ENCODE measurements around the gene TNNT3.

- no peak for TF ChIP-seq BHLHE40 (IDR thresholded peaks at IDR 0.05; ENCODE audit: borderline replicate concordance)
- no peak for TF ChIP-seq ZNF384 (IDR thresholded peaks at IDR 0.05)
- TF ChIP-seq SP1 (IDR thresholded peaks at IDR 0.05), result no peak
- no peak for TF ChIP-seq FOXM1 (IDR thresholded peaks at IDR 0.05; ENCODE audit: borderline replicate concordance)
- TF ChIP-seq L3MBTL2 (conservative IDR thresholded peaks at IDR 0.05), result no peak
- TF ChIP-seq ARNT (IDR thresholded peaks at IDR 0.05), result no peak
- TF ChIP-seq FOXA1 (IDR thresholded peaks at IDR 0.05), result no peak
- no peak for TF ChIP-seq SUZ12 (IDR thresholded peaks at IDR 0.05)
- TF ChIP-seq FOXK2 (IDR thresholded peaks at IDR 0.05), result no peak
- no peak for TF ChIP-seq TARDBP (IDR thresholded peaks at IDR 0.05)
- TF ChIP-seq NFRKB (IDR thresholded peaks at IDR 0.05), result no peak
- no peak for TF ChIP-seq PKNOX1 (IDR thresholded peaks at IDR 0.05)
- TF ChIP-seq CTBP1 (IDR thresholded peaks at IDR 0.05; ENCODE audit: borderline replicate concordance), result no peak
- no peak for TF ChIP-seq HDGF (IDR thresholded peaks at IDR 0.05; ENCODE audit: borderline replicate concordance)
Measured at GRCh38 chr11:1953489-1954266, 34.2 kb downstream of the TNNT3 start.

Measured in HEK293T (cell line).